ENCODE data around the gene USP22.

- TF ChIP-seq CTCF (IDR thresholded peaks at IDR 0.05) (no peak), POLR2A (IDR thresholded peaks at IDR 0.05) (no peak)
These were observed 41.0 kb downstream of the USP22 start for GRCh38 chr17:21001813-21002221.
